Endodermal cell (in vitro differentiated cells): ENCODE results near the gene FREY1. TPM values are rescaled to one million over a fixed set of nuclear protein-coding genes. Genes with fewer than 3 reads are reported as not detected.
"Not testable (repeated sequence)": the region's sequence is repeated elsewhere in the genome, so short reads cannot be mapped to it uniquely, and the experiment has no call there.

Experiments
- DNase-seq: peaks from one replicate; pipeline ENCODE4 v3.0.0-alpha.2; 2017
- H3K27ac ChIP-seq: 2 replicates; pipeline ENCODE4 v1.5.1; 2013; ENCODE audit warnings: mild to moderate bottlenecking, low read depth, low read length, moderate library complexity
- H3K27me3 ChIP-seq: 2 replicates; pipeline ENCODE4 v1.6.1; 2013; ENCODE audit warnings: mild to moderate bottlenecking, low read length, moderate library complexity; ENCODE audit not compliant: insufficient read depth, control insufficient read depth, poor library complexity, severe bottlenecking
- H3K36me3 ChIP-seq: 2 replicates; pipeline ENCODE4 v1.7.0; 2013; ENCODE audit warnings: mild to moderate bottlenecking, low read length, moderate library complexity; ENCODE audit not compliant: control insufficient read depth, insufficient read depth
- H3K4me1 ChIP-seq: one replicate; pipeline ENCODE4 v1.7.0; 2013; ENCODE audit warnings: low read length; ENCODE audit not compliant: control insufficient read depth, insufficient read depth
- H3K4me3 ChIP-seq: 2 replicates; pipeline ENCODE4 v1.5.1; 2013; ENCODE audit warnings: mild to moderate bottlenecking, low read length, moderate library complexity
- H3K9ac ChIP-seq: 2 replicates; pipeline ENCODE4 v1.6.1; 2013; ENCODE audit warnings: mild to moderate bottlenecking, low read length, moderate library complexity; ENCODE audit not compliant: poor library complexity, severe bottlenecking; ENCODE audit errors: extremely low read depth
- H3K9me3 ChIP-seq: 2 replicates; pipeline ENCODE4 v1.6.1; 2013; ENCODE audit warnings: mild to moderate bottlenecking, low read length, moderate library complexity; ENCODE audit not compliant: control insufficient read depth
- H3K27ac Mint-ChIP-seq: 2 replicates; pipeline ENCODE4 v1.8.0; 2020; ENCODE audit warnings: mixed read lengths
- H3K27me3 Mint-ChIP-seq: 2 replicates; pipeline ENCODE4 v1.8.0; 2021; ENCODE audit warnings: mild to moderate bottlenecking, mixed read lengths; ENCODE audit not compliant: insufficient read depth
- H3K36me3 Mint-ChIP-seq: 2 replicates; pipeline ENCODE4 v1.8.0; 2020; ENCODE audit warnings: low read depth, mixed read lengths
- H3K4me1 Mint-ChIP-seq: 2 replicates; pipeline ENCODE4 v1.8.0; 2020; ENCODE audit warnings: mixed read lengths
- H3K4me3 Mint-ChIP-seq: 2 replicates; pipeline ENCODE4 v1.8.0; 2020; ENCODE audit warnings: mild to moderate bottlenecking, moderate library complexity, mixed read lengths
- H3K9me3 Mint-ChIP-seq: 2 replicates; pipeline ENCODE4 v1.8.0; 2020; ENCODE audit warnings: mild to moderate bottlenecking, mixed read lengths
- WGBS, 2 experiments: methylation state at CpG; one replicate each; pipeline versions ENCODE4 v1.1.5 to v1.1.7; 2013; ENCODE audit warnings: missing lambda C conversion rate in 2 of 2, mixed read lengths in 1 of 2; ENCODE audit not compliant: insufficient coverage in 1 of 2, insufficient read length in 1 of 2; 5-methylcytosine and 5-hydroxymethylcytosine counted together
- total RNA-seq, 2 donors: library from RNA; stranded (reverse); fragmentation: NEBNext Ultra II Directional in 1 of 2; extraction: Animal tissue kit (Norgen Biotek cat#: 25700) in 1 of 2; gene quantifications; 2 replicates in 1 of 2; 3 replicates in 1 of 2; pipeline ENCODE4 v1.2.1, GENCODE V29; 2021
- TF ChIP-seq, protein P1 (sequence below): fragments of 200-600 bp; sonication (generic); conservative IDR thresholded peaks from 2 replicates; pipeline ENCODE4 v1.5.0; 2021; ENCODE audit warnings: antibody characterized with exemption, mild to moderate bottlenecking

The FREY1 gene
- total RNA-seq, 2 donors from 2014 or later: 1.1 to 1.5 TPM

DNA sequence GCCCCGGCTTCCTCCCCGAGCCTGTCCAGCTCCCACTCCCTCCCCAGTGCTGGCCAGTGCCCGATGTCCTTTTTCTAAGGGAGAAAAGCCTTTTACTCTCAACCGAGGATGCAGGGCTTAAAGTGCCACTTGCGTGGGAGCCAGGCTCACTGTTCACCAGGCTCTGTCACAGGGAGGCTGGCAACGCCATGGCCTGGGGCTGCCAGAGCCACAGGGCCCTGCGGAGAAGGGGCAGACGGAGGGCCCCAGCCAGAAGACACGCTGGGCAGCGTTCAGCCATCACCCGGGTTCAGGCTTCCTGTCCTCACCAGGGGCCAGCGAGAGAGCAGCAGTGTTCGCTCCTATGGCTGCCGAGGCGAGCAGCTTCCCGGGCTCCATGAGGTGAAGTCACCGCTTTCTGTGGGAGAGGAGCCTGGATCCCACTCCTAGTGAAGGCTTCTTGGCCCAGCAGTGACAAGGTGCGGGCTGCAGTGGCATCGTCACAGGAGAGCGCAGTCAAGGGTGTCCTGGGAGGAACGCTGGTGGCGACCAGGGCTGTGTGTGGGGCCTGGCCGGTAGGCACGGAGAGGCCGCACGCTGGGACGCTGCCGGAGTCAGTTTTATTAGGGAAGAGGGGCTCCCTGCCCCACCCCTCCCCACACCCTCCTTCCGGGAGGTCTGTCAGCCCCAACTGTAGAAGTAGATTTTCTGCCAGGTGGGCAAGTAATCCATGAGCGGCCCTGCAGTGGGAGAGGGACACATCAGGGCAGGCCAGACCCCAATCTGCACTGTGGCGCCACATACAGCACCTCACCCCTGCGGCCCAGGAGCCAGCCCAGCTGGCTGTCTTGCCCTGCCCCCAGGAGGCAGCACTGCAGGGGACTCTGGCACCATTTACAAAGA is 2.8 kb upstream of the FREY1 start:
- H3K27me3 Mint-ChIP-seq: no peaks in the 10 kb centered on the region
- WGBS, 2 experiments: 95 to 96% methylated on average over 17 to 31 of the region's 32 CpGs

DNA sequence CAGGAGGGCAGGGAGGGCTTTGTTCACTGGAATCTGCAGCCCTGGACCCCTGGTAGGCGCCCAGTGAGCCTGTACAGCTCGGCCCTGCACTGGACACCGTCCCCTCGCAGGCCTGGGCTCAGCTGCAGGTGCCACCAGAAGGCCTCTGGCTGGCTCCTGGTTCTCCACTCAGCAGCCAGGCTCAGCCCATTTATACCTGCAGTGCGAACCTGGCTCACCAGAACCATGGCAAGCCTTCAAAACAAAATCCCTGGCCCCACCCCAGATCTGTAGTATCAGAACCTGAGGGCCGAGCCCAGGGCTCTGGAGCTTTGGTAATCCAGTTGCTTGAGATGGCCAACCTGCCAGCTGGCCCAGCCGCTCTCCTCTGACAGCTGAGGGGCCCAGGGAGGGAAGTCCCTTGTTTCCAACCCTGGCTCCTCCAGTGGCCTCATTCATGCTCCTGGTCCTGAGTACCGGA is 870 bp upstream of the FREY1 start:
- Histone ChIP-seq H3K4me1 (no peaks in the 10 kb centered on the region), H3K4me3 (no peak overlapping the region), H3K36me3 (peaks cover 5% of the 10 kb centered on the region), H3K27ac (no peak overlapping the region), H3K9me3 (no peaks in the 10 kb centered on the region), H3K9ac (no peak overlapping the region), H3K27me3 (no peaks in the 10 kb centered on the region)
- peaks cover 21% of the 10 kb centered on the region for H3K36me3 Mint-ChIP-seq
- H3K4me1 Mint-ChIP-seq: peaks cover 8% of the 10 kb centered on the region
- no peak for DNase-seq
- no peaks in the 10 kb centered on the region for H3K9me3 Mint-ChIP-seq
- TF ChIP-seq, protein P1, sequence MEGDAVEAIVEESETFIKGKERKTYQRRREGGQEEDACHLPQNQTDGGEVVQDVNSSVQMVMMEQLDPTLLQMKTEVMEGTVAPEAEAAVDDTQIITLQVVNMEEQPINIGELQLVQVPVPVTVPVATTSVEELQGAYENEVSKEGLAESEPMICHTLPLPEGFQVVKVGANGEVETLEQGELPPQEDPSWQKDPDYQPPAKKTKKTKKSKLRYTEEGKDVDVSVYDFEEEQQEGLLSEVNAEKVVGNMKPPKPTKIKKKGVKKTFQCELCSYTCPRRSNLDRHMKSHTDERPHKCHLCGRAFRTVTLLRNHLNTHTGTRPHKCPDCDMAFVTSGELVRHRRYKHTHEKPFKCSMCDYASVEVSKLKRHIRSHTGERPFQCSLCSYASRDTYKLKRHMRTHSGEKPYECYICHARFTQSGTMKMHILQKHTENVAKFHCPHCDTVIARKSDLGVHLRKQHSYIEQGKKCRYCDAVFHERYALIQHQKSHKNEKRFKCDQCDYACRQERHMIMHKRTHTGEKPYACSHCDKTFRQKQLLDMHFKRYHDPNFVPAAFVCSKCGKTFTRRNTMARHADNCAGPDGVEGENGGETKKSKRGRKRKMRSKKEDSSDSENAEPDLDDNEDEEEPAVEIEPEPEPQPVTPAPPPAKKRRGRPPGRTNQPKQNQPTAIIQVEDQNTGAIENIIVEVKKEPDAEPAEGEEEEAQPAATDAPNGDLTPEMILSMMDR: no peak
- no peak overlapping the region for H3K4me3 Mint-ChIP-seq
- no peak overlapping the region for H3K27ac Mint-ChIP-seq
- no peaks in the 10 kb centered on the region for H3K27me3 Mint-ChIP-seq
- WGBS, 2 experiments: 91 to 92% methylated on average over 7 to 8 of the region's 8 CpGs

More for the DNA sequence above, 2.8 kb upstream of the FREY1 start:
- Mint-ChIP-seq H3K9me3 (no peaks in the 10 kb centered on the region), H3K4me3 (no peak overlapping the region), H3K27ac (no peak overlapping the region), H3K4me1 (peaks cover 2% of the 10 kb centered on the region), H3K36me3 (peaks cover 12% of the 10 kb centered on the region)
- Histone ChIP-seq H3K36me3 (peaks cover 16% of the 10 kb centered on the region), H3K4me1 (no peaks in the 10 kb centered on the region), H3K27ac (no peak overlapping the region), H3K9me3 (no peaks in the 10 kb centered on the region), H3K4me3 (no peak overlapping the region), H3K27me3 (no peaks in the 10 kb centered on the region), H3K9ac (no peak overlapping the region)
- TF ChIP-seq, protein P1: no peak
- no peak for DNase-seq

DNA sequence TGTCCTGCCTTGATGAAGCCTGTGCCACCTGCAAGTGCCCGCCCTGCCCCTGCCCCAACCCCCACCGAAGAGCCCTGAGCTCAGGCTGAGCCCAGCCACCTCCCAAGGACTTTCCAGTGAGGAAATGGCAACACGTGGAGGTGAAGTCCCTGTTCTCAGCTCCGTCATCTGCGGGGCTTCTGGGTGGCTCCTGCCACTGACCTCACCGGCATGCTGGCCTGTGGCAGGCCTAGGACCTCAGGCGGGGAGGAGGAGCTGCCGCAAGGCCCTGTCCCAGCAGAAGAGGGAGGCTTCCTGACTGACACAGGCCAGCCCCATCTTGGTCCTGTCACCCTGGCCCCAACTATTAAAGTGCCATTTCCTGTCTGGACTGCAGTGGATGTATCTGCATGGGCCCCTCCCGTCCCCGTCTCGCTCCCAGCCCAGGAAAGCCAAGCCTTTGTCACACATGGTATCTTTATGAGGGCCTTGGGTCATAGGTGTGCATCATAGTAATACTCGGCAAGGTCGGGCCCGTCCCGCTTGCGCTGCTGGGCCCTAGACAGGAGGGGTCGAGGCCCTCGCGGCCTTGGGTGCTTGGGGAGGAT is 882 bp downstream of the FREY1 start:
- H3K4me1 Mint-ChIP-seq: peaks cover 8% of the 10 kb centered on the region
- DNase-seq: no peak
- Histone ChIP-seq H3K4me3 (no peak overlapping the region), H3K9me3 (no peaks in the 10 kb centered on the region), H3K4me1 (no peaks in the 10 kb centered on the region), H3K27ac (no peak overlapping the region), H3K9ac (no peak overlapping the region), H3K27me3 (peaks cover 5% of the 10 kb centered on the region), H3K36me3 (no peaks in the 10 kb centered on the region)
- H3K27ac Mint-ChIP-seq: no peak overlapping the region
- 82 to 93% methylated on average over 10 to 19 of the region's 19 CpGs for WGBS, 2 experiments
- no peak overlapping the region for H3K4me3 Mint-ChIP-seq
- H3K36me3 Mint-ChIP-seq: peaks cover 18% of the 10 kb centered on the region
- no peaks in the 10 kb centered on the region for H3K9me3 Mint-ChIP-seq
- H3K27me3 Mint-ChIP-seq: peaks cover 7% of the 10 kb centered on the region
- TF ChIP-seq, protein P1: no peak

DNA sequence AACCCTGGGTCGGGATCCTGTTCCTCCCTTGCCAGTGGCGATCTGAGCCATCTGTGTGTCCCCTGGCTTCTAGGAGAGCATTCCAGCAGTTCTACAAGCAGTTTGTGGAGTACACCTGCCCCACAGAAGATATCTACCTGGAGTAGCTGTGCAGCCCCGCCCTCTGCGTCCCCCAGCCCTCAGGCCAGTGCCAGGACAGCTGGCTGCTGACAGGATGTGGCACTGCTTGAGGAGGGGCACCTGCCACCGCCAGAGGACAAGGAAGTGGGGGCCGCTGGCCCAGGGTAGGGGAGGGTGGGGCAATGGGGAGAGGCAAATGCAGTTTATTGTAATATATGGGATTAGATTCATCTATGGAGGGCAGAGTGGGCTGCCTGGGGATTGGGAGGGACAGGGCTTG is 1.5 kb downstream of the FREY1 start:
- 87 to 100% methylated on average over 1 to 6 of the region's 6 CpGs for WGBS, 2 experiments
- H3K27me3 ChIP-seq: peaks cover 11% of the 10 kb centered on the region
- H3K9me3 ChIP-seq, H3K27ac Mint-ChIP-seq, H3K9me3 Mint-ChIP-seq, H3K4me3 ChIP-seq, H3K4me3 Mint-ChIP-seq, H3K36me3 ChIP-seq, DNase-seq, H3K9ac ChIP-seq, H3K27ac ChIP-seq, H3K4me1 ChIP-seq: not testable (repeated sequence)
- H3K36me3 Mint-ChIP-seq: peaks cover 15% of the 10 kb centered on the region
- peaks cover 13% of the 10 kb centered on the region for H3K27me3 Mint-ChIP-seq
- peaks cover 11% of the 10 kb centered on the region for H3K4me1 Mint-ChIP-seq
